ENCODE data around the gene RTKN.

- TF ChIP-seq HNF4G (IDR thresholded peaks at IDR 0.05) (no peak), CTCF (IDR thresholded peaks at IDR 0.05; ENCODE audit: low read depth, low read length, missing input control) (no peak), YY1 (IDR thresholded peaks at IDR 0.05) (no peak), TAF1 (conservative IDR thresholded peaks at IDR 0.05) (no peak), GABPA (IDR thresholded peaks at IDR 0.05 in 1 of 2, conservative IDR thresholded peaks at IDR 0.05 in 1 of 2) (no peak), EGR1 (IDR thresholded peaks at IDR 0.05; ENCODE audit: low read depth in 2 of 2) (no peak)
Measured at GRCh38 chr2:74464406-74464805, 22.7 kb upstream of the RTKN start.

Measured in liver (tissue), 3 donors.